HG02759 (cell line): ENCODE data around the gene TNIP1.

Source experiments
- ATAC-seq: cut with Tn5 transposase; IDR thresholded peaks from one replicate; pipeline ENCODE4 v1.9.1; 2021; ENCODE audit warnings: mild to moderate bottlenecking, moderate library complexity; ENCODE audit not compliant: unreplicated experiment

Gene TNIP1

DNA sequence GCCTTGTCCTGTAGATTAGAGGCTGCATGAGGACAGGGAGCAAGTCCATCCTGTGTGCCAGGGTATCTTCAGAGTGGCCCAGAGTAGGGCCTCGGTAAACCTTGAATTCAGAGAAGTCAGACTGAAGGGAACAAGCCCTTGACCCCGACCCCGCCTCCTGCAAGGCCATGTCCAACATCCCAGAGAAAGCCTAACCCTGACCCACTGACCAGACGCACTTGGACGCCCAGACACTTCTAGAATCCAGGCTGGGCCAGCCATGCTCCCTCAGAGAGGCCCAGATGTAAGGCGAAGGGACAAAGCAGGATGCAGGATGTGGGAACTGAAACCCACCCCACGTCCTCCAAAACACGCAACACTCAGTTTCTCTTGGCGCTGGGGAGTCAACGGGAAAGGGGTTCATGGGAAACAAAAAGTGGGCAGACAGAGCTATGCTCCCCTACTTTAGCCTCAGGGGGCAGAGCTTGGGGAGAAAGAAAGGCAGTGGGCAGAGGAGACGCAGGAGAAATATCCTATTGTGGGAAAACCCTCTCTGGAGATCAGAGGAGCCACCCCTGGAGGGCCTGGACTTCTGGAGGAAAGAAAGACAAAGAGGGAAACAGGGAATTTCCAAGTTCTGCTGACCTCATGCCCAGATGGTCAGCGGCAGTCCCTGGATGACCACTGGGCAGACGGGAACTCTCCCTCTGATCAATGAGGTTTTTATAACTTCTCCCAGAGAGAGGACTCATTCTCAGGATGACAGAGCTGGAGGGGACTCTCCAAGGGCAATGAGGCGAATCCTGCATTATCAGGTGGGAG lies 13.0 kb downstream of the TNIP1 start:
- ATAC-seq: no peak

DNA sequence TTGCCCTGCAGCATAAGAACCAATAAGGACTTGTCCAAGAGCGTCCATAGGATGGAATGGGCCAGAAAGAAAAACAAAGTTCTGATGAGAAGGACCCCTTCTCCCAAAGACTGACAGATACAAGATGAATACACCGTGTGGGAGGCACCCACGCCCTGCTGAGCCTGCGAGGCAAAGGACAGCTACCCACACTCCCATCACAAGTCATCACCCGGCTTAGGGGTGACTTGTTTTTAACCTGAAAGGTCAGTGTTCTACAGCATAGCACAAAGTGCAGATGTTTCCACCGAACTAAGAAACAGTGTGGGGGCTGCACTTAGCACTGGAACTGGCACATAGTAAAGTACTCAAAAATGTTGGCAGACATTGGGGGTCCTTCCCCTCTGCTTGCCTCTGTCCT lies 13.9 kb downstream of the TNIP1 start:
- ATAC-seq: no peak

DNA sequence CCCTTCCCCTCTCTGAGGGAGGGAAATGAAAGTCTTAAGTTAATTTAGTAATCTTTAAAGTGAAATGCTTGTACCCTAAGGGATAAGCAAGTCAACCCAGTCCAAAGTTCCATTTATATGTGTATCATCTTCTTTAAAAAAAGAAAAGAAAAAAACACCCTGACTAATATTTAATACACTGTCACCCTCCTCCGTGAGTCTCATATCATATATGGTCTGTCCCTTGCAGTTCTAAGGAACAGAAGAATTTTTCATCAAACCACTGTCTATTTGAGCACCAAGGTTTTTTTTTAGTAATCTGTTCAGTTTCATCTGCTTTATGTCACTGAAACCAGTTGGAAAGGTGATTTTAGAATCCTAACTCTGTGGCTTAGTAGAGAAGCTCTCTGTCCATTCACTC lies 15.2 kb downstream of the TNIP1 start:
- no peak for ATAC-seq

DNA sequence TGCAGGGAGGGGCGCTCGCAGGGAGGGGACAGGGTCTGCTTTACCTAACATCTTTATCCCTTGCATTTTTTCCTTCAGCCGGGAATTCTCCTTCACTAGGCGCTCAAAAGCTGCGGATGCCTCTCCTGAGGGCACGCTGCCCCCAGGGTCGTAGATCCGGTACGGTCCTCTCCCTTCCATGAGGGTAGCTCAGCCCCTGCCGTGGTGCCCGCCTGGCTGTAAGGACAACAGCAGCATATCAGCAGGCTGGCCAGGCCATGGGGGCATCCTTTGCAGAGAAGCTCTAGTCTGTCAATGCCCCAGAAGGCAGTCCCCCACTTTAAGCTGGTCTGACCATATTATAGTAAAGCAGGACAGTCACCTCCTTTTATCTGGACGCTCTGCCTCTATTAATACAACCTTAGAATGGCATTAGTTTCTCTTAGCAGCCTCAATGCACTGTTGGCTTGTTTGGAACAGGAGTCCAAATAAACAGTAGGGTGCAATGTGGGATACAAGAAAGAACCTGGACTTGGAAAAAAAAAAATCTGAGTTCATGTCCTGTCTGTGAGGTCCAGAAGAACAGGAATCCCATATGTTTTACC lies 15.8 kb downstream of the TNIP1 start:
- ATAC-seq: no peak

DNA sequence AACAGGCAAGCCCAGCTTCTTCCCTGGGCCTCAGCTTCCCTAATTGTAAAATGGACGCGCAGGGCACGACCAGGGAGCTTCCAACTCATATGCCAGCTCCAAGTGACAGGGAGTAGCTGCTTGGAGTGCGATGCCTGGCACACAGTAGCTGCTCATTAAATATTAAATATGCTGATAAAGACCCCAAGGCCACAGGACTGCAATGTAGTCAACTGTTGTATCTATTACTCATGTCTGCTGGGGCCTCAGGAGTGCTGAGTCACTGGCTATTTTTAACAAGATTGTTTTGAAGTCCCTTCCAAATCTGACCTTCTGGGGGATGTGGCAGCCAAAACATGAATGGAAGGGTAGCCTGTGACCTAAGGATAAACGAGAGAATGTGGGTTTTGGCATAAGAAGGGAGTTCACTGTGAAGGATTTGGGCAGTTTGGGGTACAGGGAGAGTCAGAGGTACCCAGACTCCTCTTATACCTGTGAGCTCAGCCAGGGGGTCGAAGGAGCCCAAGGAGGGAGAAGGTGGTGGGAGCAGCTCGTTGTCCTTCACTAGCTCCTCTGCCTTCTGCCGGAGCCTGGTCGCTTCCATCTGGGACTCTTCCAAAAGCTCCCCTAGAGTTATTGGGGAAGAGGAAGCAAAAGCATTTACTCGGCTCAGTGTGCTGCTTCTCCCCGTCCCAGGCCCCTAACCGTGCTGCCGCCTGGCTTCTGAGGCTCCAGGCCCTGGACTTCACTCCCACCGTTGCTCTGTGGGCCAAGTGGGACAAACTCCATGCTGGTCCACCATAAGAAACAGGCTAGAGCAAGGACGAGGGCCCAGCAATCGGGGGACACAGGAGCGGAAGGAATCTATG lies 17.5 kb downstream of the TNIP1 start:
- no peak for ATAC-seq

DNA sequence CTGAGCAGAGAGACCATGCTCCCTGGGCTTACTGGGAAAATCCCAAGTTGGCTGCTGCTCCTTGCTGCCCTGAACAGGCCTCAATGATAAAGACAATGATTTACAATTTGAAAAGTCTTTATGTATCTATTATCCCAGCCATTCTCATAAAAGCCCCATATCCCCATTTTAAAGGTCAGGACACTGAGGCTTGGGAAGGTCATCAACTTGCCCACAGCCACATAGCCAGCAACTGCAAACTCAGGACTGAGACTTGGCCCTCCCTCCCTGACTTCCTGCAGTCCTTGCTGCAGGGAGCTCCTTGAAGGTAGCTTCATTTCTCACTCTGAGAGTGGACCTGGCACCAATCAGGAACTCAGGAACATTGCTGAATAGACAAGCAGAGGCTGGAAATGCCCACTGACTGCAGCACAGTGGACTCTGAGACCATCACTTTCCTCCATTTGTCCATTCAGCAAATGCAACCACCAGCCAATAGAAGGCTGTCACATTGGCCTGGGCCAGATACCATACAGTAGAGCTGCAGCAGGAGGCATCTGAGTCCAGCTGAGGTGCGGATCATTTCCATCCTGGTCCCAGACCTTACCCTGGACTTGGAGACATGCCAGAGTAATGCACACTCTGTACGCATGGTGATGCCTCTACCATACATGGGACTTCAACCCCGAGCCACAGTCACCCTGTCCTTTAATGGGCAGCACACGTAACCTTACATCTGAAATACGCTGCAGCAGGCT lies 18.3 kb downstream of the TNIP1 start:
- no peak for ATAC-seq

DNA sequence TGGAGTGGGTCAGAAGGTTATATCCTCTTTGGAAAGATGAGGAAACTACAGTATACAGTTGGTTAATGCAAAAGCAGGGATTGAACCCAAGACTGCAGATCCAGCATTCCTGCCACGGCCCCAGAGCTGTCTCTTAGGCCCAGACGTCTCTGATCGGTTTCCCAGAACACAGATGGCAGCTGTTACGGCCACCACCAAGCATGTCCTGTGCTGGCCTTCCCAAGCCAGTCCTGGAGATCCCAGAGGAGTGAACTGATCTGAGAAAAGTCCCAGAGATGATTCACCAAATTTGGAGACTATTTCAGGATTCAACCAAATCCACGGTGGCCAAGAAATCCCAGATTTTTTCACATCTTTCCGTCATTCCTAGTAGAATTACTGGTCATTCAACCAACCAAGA lies 20.1 kb downstream of the TNIP1 start:
- ATAC-seq: no peak

DNA sequence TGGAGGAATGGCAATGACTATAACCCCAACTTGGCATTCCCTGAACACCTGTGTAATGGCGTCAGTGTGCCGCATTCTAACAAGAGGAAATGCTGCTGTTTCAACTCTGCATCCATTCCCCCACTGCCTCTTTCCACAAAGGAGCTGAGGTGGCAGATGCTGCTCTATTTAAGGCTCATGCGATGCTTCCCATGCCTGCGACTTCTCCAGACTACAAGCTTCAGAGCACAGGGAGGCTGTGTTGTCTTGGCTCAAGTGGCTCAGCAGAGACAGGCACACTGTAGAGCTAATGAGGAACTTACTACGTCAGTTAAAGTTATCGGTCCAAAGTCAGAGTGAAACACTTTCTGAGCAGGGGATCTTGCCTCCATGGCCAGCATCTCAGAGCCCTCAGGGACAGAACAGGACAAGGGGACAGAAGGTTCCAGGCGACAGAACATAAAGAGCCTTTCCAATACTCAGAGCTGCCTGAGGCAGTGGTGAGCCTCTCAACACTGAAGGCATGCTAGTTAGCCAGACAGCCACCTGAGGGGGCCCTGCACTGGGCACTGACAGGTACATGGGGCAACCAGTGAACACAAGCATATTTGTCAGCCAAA lies 21.8 kb downstream of the TNIP1 start:
- ATAC-seq: no peak

DNA sequence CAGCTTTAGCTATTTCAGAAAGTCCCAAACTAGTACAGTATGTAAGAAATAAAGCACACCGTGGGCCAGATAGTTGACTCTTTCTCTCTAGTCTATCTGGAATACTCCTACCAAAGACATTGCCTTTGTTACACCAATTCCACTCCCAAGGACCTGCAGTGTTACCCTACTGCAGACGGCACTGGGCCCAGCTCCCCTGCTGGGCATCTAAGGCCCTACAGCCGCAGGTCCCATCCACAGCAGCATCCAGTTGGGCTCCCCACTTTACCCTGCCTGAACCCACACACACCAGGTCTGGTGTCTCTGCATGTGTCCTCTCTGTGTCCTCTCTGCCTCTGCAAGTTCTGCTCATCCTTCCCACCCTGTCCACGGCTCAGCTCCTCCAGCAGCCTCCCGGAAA lies 22.5 kb downstream of the TNIP1 start:
- no peak for ATAC-seq

DNA sequence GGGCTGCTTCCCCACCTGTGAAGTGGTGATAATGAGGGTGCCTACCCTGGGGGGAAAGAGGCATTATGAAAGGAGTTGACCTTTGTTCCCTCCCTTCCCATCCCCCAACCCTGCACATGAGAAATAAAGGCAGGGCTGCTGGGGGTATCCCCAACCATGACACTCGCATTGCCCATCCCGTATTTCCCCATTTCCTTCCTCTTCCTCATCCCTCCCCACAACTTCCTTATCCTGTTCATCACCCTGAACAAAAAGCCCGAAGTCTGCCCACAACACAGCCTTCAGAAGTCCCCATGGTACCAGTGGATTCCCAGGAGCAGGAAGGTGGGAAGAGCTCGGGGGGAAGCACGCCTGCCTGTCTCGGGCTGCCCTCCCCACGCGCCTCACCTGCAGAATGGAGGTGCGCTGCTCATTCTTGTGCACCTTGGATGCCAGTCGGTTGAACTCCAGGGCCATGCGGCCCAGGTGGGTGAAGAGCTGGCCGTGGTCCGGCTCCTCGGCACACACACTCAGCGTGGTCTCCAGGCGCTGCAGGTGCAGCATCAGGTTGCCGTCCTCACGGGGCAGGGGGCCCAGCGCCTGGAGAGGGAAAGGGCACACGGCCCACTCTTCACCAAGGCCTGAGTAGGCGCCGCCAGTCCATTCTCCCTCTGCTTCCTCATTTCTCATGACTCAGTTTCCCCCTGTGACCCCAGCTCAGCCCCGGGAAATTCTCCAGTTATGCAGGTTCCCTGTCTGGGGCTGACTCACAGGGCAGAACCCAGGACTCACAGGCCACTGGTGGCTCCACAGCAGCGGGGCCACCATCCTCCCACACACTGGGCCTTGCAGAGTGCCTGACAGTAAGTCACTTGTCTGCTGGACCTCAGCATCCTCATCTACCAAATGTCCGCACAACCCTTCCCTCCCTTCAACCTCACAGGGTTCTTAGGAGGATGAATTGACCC lies 24.2 kb downstream of the TNIP1 start:
- ATAC-seq: no peak

DNA sequence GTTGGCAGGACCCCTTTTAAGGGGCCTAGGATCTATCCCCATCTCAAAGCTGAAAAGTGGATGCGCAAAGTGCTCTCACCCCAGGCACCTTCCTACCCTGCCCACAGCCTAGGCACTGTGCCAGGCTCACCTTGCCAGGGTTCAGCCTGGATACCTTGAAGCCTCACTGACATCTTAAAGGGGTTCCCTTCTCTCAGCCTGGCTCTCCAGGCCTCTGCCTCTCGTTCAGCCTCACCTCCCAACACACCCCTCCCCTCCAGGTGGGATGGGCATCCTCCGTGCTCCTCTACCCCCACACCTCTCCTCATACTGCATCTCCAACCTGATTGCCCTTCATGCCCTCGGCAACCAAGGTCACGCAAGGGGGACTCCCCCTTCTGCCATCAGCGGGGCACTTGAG lies 25.5 kb downstream of the TNIP1 start:
- ATAC-seq: no peak

DNA sequence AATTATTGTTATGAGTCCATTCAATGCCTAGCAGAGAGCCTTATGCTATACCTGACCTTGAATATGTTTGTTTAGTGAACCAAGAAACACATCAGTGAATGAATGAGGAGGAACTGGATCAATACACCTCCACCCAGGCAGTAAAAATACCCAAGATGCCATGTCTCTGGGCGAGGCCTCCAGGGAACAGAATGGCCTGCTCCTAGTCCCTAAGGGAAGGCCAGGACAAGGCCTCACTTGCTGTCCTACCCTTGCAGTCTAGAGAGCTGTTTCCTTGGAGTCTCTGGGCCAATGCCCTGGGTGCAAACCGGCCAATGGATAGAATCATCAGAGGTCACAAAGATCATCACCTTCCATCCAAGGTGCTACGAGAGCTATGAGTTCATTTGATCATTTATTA lies 26.1 kb downstream of the TNIP1 start:
- ATAC-seq: no peak

DNA sequence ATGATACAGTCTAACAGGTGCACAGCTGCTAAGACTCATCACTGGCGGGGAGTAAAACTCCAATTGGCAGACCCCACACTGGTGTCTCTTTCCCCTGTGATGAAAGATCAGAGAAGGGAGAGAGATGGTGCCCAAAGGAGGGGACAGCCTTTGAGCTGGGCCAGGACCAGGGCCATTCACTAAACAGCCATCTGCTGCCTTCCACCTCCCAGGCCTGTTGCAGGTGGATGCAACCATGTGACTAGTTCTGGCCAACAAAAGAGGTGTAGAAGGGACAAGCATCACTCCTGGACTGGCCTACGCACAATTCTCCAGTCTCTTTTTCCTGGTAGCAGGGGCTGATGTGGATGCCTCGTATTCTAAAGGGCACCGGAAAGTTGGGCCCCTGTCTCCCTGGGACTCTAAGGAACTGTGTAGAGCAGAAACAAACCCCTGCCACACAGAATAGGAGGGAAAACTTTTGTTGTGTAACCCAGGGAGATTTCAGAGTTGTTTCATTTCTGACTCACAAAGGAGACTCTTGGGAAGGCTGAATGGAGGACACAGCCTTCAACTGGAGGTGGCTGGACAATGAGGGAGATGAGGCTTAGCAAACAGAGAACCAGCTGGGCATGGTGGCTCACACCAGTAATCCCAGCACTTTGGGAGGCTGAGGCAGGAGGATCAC lies 26.9 kb downstream of the TNIP1 start:
- ATAC-seq: no peak

DNA sequence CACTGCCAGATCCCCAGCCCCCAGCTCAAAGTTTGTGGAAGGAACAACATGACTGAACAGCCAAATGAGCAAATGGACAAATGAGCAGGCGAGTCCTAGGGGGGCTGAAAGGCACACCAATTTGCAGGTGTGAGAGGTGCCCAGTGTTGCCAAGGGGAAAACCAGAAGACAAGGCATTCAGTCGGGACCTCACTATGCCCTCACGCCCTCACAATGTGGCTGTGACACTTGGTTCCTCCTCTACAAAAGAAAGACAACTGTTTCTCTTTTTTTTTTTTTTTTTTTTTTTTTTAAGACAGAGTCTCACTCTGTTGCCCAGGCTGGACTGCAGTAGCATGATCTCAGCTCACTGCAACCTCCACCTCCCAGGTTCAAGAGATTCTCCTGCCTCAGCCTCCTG lies 28.0 kb downstream of the TNIP1 start:
- ATAC-seq: no peak

DNA sequence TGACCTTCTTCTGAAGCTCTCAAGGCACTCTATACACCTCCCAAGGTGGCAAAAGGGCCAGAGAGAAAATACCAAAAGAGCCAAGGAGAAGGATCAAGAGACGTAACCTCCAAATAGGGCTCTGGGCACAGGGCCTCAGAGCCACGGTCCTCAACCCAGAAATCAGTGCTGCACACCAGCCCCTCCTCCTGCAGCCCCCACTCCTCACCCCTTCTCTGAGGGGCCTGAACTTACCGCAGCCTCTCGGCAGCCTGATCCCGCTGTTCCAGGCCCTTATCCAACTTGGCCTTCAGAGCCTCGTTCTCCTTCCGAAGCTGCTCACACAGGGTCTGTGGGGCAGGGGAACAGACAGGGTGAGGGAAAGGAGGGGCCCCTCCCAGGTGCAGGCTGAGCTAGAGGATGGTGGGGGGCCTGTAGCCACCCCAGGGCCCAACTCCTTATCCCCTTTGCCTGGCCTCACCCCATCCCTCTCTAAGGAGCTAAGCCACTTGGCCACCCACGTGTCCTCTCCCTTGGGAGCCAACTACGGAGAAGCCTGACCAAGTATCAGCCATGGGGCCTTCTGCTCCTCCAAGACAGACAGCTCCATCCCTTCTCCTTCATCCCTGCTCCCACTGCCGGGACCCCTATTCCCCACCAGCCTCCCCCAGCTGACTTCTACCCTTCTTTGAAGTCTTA lies 28.8 kb downstream of the TNIP1 start:
- peak; percentile 9 for ATAC-seq

DNA sequence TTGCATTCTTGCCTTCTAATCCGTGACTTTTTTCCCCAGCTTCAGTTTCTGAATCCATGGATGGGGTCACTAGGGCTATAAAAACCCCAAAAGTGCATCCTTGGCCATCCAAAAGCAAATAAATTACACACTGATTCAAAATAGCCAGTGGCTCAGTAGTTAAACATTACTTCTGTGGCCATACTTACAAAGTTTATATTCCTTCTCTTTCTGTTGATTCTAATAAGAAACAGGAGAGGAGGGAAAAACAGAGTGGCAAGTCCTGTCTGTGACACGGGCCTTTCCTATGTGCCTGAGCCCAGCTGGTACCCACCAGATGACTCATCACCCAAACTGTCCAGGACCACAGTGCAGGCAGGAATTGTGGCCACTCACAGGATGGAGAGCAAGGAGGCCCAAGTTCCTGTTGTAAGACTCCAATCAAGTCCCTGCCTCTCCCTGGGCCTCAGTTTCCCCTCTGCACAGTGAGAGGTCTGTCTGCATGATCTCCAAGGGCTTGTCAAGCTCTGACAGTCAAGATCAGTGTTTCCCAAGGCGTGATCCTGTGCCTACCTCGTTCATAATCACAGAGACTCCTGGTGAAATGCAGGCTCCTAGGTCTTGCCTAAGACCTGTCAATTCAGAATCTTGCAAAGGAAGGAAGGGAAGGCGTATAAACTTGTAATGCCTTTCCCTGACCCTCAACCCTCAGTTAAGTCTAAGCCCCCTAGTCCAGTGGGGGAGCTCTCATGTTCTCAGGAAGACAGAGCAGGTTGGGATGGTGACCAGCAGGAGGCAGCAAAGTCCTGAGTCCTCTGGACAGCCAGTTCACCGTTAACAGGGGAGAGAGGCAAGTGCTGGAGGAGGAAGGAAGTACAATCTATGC lies 29.5 kb downstream of the TNIP1 start:
- peak; percentile 77 for ATAC-seq

DNA sequence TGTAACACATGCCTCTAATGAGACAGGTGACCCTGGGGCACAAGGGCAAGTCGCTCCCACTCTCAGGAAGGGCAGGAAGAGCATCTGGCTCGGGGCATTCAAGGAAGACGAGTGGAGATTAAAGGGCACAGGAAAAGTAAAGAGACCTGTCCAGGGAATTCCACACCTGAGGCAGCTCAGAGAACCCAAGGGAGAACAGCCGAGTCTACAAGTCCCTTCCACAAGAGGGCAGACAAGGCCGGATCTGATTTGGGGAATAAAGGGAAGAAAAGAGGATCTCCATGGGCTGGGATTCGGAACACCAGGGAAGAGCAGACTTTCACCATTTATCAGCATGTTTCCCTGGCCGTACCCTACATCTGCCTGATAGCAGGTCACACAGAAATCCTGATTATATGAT lies 32.3 kb downstream of the TNIP1 start:
- ATAC-seq: no peak
